Coronary artery (tissue), 2 donors: ENCODE results near the gene TNKS1BP1.

ENCODE experiments used
- DNase-seq: peaks from one replicate; pipeline ENCODE4 v3.0.0-alpha.2; 2017; ENCODE audit warnings: low spot score
- H3K27ac ChIP-seq, 2 donors: fragments of 200-600 bp; sonication (generic); one replicate each; pipeline ENCODE4 v1.5.1; 2016 to 2019
- H3K4me3 ChIP-seq: fragments of 200-600 bp; sonication (generic); 2 replicates; pipeline ENCODE4 v1.5.1; 2016; ENCODE audit warnings: mild to moderate bottlenecking, moderate library complexity
- TF ChIP-seq, protein P1 (sequence below): fragments of 200-600 bp; sonication (generic); IDR thresholded peaks from one replicate; pipeline ENCODE4 v1.5.1; 2019; ENCODE audit warnings: antibody characterized with exemption

Gene TNKS1BP1

GRCh38 chr11:57306161-57306876 is 18.4 kb downstream of the TNKS1BP1 start:
- Histone ChIP-seq H3K4me3 (no peak overlapping the region), H3K27ac (no peak overlapping the region)
- TF ChIP-seq, protein P1, sequence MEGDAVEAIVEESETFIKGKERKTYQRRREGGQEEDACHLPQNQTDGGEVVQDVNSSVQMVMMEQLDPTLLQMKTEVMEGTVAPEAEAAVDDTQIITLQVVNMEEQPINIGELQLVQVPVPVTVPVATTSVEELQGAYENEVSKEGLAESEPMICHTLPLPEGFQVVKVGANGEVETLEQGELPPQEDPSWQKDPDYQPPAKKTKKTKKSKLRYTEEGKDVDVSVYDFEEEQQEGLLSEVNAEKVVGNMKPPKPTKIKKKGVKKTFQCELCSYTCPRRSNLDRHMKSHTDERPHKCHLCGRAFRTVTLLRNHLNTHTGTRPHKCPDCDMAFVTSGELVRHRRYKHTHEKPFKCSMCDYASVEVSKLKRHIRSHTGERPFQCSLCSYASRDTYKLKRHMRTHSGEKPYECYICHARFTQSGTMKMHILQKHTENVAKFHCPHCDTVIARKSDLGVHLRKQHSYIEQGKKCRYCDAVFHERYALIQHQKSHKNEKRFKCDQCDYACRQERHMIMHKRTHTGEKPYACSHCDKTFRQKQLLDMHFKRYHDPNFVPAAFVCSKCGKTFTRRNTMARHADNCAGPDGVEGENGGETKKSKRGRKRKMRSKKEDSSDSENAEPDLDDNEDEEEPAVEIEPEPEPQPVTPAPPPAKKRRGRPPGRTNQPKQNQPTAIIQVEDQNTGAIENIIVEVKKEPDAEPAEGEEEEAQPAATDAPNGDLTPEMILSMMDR: no peak
- no peak for DNase-seq

- Histone ChIP-seq H3K27ac (no peak overlapping the region), H3K4me3 (no peak overlapping the region)
- TF ChIP-seq, protein P1: no peak
- no peak for DNase-seq
Measured at GRCh38 chr11:57305523-57305922, 19.2 kb downstream of the TNKS1BP1 start.

DNA sequence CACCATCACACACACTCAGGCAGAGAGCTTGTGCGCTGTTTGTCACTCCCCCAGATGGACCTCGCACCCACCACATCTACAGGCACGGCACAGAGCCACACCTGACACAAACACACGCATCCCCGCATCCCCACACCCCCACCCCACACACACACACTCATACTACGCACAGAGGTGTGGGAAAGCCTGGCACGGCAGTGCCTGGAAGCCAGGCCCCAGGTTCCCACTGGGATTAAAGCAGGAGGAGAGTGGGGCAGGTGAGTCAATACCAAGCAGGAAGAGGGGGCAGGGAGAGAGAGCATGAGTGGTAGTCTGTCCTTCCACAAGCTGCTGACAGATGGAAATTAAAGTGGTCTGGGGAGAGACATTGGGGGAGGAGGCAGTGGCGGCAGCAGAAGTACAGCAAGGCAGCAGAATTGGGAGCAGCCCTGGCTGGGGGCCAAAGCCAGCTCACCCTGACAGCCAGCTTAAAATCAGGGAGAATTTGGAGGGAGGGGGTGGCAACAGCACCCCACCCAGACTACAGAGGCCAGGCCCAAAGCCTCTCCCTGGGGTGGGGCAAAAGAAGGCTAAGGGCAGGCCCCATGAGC is 20.7 kb downstream of the TNKS1BP1 start:
- Histone ChIP-seq H3K27ac (peak overlapping the region in 1 of 2 donors; percentile 62), H3K4me3 (no peak overlapping the region)
- no peak for DNase-seq

DNA sequence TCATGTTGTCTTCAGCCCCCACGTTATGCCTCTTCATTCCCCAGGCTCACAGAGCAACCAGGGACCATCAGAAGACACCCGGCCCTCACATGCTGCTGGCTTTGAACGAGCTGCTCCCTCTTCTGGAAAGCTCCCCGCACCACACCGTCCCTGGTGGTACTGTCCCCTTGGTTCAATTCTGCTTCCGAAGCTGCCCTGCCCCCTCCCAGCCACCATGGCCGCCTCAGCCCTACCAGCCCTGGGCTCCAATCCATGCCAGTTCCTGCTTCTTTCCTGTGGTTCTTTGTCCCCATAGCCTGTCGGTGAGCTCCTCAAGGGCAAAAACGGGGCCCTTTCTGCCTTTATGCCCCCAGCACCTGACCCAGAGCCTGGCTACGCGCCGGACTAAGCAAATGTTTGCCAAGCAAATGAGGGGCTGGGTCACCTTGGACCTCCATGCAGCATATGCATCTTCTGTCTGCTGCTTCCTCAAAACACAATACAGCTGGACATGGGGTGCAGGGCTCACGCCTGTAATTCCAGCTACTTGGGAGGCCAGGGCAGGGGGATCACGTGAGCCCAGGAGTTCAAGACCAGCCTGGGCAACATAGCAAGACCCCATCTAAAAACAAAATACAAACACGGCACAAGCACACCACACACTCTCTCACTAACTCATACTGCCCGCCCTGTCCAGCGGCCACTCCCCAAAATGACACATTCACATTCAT is 21.3 kb downstream of the TNKS1BP1 start:
- Histone ChIP-seq H3K27ac (peak overlapping the region in 1 of 2 donors; percentile 62), H3K4me3 (no peak overlapping the region)
- TF ChIP-seq, protein P1: no peak
- DNase-seq: no peak

More for the DNA sequence above, 20.7 kb downstream of the TNKS1BP1 start:
- TF ChIP-seq, protein P1: no peak

DNA sequence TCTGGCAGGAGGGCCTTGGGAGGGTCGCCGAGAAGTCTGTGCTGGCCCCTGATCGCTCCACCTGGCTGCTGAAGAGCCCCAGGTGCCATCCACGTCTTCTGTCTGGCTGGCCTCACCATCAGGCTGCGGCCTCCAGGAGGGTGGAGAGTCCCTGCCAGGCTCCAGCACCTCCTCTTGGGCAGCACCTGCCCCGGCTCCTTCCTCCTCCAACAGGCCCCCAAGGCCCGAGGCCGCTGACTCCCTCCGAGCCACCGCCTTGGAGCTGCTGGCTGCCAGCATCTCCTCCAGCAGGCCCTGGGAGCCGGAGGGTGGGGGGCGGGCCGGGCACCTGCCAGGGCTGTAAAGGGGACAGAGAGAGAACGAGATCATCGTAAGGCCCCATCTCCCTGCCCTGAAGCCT is 22.3 kb downstream of the TNKS1BP1 start:
- Histone ChIP-seq H3K4me3 (no peak overlapping the region), H3K27ac (no peak overlapping the region)
- TF ChIP-seq, protein P1: no peak
- no peak for DNase-seq

- Histone ChIP-seq H3K4me3 (no peak overlapping the region), H3K27ac (no peak overlapping the region)
- no peak for DNase-seq
- TF ChIP-seq, protein P1: no peak
Measured at GRCh38 chr11:57301711-57302423, 22.9 kb downstream of the TNKS1BP1 start.
